M059J (cell line): ENCODE measurements around the gene PDE4B. TPM values are rescaled to one million over a fixed set of nuclear protein-coding genes. Genes with fewer than 3 reads are reported as not detected.
A peak's percentile ranks its signal among the peaks of the same experiment; 100 is the strongest.

ENCODE experiments used
- DNase-seq: peaks from one replicate; pipeline ENCODE4 v3.0.0-alpha.2; 2012; ENCODE audit warnings: low read depth
- total RNA-seq: library from RNA; depleted of rRNA; stranded (reverse); fragments of >200 nt; shearing (Covaris generic); gene quantifications from 2 replicates; pipeline ENCODE4 v1.2.3, GENCODE V29; 2014

PDE4B gene
- total RNA-seq, 1 experiment from 2014 or later: 5.8 TPM

DNA sequence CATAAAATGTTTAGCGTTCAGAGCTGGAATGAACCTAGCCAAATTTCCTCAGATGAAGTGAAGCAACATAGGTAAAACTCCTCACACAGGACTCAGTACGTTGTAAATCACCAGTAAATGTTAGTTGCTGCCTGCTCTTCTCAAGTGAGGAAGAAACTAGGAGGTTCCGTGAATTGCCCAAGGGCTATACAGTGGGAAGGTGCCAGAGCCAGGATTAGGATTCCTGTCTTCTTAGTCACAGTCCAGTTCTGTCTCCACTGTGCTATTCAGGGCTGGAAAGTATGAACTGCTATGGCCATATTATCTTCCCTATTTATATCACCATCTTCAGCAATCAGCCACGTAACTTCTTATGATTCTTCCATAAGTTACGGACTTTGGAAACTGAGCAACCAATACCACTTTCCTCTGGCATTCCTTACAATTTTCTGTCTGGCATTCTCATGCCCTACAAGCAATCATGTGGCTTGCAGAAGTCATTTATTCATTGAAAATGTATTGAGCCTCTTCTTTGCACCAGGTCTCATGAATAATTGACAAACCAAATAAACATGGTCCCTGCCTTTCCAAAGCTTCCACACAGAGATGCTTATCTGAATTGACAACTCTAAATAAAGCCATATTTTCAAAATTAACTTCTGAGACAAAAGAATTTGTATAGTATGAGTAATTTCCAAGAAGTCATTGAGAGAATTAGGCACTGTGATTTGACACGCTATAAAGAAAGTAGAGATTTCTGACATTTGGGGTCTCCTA, 469.7 kb downstream of the PDE4B start:
- DNase-seq: peak; percentile 97

DNA sequence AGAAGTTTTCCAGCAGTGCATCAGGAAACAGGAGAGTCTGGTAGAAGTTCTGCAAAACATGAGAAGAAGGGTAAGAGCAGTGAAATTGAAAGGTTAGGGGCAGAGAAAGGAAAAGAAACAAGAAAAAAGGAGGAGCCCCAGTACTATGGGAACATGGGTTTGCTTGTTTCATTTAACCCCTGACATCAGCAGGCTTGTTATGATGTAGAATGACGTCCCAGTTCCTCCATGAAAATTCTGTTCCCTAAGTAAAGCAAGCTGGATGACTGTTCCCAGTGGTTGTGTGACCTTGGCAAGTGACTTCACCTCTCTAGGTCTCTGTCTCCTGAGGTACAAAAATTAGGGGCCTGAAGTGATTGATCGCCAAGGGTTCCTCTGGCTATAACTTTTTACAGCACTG, 472.6 kb downstream of the PDE4B start:
- no peak for DNase-seq

DNA sequence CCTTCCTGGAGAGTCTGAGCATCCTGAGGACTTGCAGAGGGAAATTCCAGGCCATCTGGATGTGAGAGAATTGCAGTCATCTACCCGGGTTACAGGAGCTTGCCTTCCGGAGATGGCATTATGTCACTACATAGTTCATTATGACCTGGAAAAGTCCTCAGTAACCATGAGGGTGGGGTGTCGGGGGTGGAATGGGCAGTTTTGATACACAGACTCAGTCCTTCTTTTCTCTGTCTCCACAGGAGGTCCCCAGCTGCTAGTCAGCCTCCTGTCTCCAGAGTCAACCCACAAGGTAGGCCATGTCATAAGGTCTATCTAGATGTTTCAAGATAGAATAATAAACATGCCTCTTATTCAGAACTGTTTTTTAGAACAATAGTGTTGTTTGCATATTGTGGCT, 473.1 kb downstream of the PDE4B start:
- DNase-seq: peak; percentile 70

DNA sequence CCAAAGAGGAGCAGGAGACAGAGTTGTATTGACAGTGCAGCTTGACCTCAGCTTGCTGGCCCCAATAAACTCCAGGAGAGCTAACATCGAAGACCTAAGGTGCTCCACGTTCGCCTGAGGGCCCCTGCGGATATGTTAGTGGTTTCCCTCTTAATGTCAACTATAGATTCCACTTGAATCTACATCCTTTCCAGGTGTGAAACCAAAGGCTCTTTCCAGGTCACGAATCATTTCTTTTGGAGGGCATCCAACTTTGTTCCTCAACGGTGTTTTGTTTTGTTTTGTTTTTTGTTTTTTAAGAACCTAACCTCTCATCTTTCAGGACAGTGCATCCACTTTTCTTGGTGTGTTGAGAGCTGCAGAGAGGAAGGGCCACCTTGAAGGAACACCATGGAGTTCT, 473.7 kb downstream of the PDE4B start:
- DNase-seq: peak; percentile 77

DNA sequence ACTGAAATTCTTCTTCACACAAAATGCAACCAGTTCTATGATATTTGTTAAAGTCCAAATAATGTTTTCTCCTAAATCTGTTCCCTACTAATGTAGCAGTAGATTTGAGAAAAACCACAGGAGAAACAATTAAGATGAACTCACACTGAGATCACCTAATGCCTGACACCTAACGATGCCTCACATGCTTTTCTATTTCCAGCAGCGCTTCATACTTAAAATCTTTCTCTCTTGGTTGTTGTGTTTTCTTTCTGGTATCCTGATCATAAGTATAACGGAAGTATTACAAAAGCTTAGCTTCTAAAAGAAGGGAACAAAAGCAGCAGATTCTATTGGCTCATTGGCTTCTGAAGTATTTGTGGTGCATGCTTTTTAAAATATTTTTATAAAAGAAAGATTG, 474.1 kb downstream of the PDE4B start:
- peak; percentile 42 for DNase-seq

DNA sequence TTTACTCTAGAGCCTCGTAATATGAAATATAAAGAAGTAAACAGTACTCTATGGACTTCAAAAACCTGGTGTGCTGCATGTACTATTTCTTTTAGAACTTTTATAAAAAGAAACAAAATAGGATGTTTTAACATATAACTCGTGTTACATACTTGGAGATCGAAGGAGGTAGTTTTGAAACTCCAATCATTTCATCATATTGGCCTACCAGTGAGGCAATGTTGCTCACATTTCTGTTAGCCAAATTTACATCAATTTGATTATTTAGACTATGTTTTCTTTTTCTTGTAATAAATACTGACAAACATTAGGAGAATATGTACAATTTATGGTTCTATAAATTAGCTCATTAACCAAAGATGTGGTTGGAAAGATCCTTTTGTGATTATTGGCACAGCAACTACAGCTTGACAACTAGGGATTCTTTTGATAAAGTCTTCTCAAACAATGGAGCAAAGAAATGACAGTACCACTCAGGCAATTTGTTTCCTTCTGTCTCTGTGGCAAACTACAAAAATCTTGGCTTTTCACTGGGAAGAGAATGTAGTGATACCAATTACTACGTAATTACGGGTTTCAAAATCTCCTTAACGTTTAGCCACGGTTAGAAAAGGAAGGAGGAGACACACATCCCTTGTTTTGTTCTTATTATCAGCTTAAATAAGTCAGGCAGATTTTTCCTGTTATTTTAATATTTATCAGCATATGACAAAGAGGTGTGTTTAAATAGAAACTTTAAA, 474.7 kb downstream of the PDE4B start:
- no peak for DNase-seq

DNA sequence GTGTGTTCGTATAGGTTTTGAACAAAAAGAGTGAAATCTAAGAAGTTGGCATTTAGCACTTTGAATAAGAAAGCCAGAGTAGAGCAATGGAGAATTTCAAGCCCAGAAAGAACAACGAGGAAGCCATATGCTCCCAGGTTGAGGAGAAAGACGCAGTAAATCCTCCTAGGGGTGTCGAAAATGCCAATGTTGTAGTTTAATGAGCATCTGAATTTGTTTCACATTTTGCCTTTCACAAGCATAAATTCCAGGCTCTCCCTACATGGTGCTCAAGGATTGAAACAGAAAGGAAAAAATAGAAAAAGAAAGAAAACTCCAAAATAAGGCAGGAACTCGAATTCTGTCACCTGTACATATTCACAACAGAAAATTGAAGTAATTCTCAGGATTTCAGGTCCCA, 476.5 kb downstream of the PDE4B start:
- DNase-seq: no peak

DNA sequence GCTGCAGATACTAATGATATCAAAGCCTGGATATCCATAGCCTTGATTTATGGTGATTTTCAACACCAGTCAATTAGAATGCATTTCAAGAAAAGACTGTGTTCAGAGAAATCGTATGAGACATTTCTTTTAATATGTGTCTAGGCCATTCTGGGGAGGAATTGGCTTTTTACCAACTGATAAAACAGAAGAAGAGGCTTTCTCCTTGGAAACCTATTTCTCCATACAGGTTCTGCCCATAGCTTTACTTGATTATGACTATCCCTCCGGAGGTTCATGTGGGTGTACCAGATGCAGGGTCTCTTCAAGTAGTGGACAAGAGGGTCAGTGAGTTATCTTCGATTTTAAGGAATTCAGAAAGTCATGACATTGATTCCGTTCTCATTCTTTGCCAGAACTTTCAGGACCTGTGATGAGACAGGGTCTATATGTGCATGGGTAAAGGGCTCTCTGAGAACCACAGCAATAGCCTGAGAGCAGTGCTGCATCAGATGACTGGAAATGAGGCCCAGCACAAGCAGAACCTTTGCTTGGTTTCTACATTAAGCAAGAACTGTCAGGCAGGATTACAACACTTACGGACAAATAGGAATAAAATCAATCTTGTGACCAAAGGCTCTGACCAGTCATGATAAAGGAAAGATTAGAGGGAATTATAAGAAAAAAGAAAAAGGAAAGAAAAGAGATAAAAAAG, 477.6 kb downstream of the PDE4B start:
- no peak for DNase-seq

DNA sequence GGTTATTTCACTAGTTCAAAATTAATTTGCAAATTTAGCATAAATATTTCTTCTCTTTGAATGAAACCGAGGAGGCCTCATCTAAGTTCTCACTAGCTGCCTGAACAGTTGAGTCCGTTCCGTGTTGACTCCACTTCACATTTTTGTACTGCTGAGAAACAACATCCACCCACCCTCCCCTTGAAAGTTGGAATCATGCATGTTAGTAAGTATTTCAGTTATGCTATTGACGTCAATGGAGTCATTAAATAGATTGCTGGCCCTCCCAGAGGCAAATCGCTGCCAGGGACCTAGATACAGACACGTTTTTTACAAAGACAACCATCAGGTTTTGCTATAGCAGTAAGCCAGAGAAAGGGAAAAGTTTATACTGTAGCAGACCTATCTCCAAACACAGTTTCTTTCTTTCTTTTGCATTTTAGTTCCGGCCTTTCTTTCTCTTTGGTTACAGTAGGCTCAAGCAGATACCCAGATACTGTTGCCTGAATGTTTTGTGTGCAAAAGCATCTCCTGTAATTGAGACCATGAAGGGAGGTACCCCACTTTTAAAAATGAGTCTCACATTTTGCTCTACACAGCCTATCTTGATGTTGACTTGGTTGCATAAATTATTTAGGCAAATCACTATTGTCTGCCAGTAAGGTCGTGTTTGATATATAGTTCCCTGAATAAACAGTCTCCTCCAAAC, 478.7 kb downstream of the PDE4B start:
- peak; percentile 95 for DNase-seq

DNA sequence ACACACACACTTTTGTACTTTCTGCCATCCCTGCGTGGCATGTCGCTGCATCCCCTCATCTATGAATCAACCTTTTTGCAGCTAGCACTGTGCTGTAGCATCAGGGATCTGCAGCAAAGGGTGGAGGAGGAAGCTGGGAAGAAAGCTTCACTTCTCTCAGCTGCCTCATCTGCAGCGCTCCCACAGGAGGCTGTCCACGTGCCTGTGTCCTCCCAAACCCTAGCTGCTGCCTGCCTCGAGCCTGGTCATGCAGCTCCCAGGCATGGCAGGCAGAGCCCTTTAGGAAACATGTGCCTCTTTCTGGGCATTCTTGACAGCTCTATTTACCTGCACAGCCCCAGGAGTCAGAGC, 479.2 kb downstream of the PDE4B start:
- peak; percentile 44 for DNase-seq

DNA sequence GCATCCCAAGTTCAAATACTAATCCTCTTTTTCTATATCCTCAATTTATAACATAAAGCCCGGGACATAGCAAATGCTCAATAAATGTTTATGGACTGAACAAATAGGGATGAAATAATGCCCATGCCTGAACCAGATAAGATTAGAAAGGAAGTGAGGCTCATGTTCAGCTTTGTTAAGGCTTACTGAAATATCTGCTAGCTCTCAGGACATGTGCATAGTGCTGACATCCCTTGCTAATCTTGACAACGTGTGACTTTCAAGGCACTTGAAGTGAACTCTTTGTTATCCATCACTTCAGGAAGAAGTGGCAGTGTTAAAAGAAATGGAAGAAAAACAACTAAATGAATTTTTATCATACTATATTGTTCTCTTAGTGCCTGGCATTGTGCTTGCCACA, 481.0 kb downstream of the PDE4B start:
- DNase-seq: no peak

DNA sequence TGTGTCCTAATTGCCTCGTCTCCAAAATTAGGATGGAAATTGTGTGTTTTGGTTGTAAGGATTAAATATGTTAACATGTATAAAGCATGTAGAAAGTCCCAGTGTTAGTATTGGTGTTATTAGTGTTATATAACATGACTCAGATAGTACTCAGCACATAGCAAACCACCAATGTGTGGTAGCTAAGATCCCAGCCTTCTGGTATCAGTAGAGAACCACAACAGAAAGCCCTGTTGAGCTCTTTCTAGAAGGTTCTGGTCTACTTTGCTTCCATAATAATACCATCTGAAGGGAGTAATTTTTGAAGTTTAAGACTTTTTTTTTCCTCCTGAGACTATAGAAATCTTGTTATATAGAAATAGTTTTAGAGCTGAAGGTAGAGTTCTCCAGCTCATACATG, 481.9 kb downstream of the PDE4B start:
- DNase-seq: peak; percentile 49

DNA sequence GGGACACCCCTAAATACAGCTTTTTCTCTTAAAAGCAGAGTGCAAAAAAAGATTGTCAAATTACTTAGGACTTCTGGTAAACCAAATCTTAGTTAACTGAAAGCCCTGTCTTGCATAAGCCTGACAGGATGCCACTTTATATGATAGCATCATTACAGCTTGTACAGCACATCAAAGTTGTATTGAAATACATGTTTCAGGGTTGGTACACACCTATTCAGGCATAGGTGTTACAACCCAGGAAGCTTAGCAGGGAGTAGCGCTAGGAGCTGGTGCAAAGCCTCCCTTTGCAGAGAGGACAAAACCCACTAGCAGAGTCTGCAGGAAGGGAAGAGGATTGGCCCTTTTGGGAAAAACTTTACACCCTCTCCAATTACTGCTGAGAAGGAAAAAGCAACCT, 482.4 kb downstream of the PDE4B start:
- no peak for DNase-seq

DNA sequence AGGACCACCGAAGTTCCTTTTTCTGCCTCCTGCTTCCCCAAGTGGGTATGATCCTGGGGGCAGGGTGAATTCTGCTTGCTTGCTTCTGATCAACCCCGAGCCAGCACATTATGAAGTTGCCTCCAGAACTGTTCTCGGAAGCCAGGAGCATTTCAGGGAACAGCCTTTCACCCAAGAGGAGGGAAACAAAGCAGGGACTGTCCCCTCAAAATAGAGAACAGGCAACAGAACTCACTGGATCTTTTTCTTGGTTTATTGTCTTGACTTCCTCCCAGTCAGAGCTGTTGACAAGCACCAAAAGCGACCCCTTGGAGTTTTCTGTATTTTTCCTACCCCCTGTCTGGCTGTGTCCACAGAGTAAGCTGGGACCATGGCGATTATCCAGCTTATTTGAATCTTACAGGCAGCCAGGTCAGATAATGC, 482.9 kb downstream of the PDE4B start:
- no peak for DNase-seq

DNA sequence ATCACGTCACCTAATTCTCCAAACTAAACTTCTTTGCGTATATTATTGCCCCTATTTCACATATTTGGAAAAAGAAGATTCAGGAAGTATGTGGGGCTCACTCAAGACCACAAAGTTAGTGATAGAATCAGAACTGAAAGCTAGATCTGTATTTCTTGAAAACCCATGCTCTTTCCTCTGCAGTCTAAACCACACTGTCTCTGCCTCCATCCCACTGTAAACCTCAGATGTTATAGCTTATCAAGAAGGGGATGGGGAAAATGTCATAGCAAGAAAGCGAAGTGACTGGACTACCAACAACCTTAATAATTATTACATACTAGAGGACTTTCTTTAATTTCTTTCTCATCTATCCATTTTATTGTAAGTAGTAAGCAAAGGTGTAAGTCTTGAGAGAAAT, 483.5 kb downstream of the PDE4B start:
- DNase-seq: no peak

DNA sequence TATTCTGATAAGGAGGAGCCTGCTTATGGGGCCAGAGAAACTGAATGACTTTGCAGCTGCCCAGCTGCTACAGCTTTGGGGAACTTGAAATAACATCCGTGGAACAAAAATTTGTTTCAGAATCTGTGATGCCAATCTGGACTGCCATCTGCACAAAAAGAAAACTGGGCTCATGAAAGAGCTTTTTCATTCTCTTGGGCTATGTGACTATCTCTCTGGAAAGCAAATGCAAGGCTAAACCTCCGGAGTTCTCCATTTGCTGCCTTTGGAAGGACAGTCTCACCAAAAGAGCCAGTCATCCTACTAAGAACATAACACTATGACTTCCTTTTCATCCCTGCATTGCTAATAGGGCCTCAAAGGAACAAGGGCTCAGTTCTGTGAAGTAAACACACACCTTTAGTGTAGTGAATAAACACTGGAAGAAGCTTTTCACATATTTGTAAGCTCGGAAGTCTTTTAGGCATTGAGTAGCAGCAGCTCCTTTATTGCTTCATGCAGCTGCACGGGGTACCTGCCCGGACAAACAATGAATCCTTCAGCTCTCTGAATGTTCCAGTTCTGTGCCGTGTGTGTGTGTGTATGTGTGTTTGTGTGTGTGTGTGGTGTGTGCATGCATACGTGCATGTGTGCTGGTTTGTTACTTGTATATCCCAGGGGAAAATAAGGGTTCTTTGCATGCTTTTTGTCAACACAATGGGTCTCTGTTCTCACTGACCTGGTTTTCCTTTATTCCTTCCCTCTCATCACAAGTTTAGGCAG, 485.7 kb downstream of the PDE4B start:
- DNase-seq: no peak

DNA sequence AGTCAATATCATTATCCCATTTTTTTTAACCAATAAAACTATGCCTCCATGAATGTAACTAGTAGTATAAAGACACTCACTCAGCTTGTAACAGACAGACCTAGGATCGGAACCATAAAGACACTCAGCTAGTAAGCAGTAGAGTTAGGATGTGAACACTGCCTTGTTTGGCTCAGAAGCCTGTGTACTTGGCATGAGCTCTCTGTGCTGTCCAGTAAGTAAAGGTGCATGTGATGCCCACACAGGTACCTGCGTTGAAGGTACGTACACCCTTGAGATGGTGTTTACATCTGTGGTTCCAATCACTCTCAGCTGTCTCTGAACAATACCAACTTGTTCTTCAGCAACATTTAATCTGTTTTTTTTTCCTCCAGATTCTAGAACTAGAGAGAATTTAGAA, 489.1 kb downstream of the PDE4B start:
- no peak for DNase-seq

DNA sequence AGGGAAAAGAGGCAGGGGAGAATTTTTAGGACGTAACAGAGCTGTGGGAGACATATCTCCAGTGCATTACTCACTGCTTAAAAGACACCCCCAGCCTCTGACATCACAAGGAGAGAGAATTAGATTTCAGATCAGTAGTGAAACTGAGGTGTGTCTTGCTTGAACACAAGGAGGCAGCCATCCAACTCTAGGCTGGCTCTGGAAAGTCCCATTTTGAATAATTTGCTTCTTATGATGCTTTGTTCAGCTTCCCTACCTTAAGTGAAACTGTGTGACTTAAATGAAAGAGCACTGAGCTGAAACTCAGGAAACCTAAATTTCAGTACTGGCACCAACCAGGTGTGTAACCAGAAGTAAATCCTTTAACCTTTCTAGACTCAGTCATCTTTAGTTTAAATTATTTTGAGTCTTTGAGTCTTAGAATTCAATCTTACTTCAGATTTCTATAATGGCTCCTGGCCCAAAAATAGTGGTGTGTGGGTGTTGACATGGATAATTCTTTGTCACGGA, 489.7 kb downstream of the PDE4B start:
- peak; percentile 75 for DNase-seq

DNA sequence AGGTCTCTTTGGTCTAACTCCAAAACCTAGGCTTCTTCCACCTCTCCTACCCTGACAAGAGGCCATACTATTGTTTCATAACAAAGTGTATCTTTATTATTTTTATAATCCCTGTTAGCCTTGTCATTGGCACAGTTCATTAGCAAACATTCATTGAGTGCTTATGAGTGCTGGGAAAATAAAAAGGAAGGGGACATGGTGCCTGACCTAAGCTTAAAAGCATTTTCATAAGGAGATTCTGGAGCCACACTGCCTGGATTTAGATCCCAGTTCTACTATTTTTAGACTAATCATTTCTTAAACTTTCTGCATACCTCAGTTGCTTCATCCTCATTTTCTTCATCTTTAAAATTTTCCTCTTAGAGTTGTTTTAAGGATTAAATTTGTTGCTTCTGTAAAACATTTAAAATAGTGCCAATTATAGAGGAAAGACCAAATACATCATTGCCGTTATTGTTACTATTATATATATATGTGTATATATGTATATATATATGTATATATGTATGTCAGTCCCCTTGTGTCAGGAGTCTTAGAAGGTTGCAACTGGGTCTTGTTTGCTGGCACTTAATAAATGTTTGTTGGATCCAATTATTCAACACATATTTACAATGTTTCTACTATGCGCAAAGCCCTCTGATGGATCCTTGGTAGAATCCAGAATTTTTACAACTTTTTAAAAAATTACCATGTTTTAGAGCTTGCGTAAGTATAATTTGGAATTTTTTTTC, 490.4 kb downstream of the PDE4B start:
- DNase-seq: no peak

DNA sequence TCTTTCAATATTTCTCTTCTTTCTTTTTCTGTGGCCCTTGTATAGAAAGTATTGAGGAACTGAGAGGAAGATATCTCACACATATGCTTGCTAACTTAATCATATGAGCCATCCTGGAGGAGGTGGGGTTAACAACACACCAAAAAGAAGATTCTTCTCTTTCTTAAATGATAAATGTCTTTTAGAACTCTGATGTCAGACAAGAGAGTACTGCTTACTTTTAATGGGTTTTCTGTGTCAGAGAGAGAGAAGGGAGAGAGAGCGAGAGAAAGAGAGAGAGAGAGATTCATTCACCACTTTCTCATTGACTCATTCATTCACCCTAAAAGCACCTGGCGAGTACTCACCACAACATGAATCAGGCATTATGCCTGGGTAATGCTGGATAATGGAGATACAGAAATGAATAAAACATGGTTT, 490.9 kb downstream of the PDE4B start:
- DNase-seq: peak; percentile 79

DNA sequence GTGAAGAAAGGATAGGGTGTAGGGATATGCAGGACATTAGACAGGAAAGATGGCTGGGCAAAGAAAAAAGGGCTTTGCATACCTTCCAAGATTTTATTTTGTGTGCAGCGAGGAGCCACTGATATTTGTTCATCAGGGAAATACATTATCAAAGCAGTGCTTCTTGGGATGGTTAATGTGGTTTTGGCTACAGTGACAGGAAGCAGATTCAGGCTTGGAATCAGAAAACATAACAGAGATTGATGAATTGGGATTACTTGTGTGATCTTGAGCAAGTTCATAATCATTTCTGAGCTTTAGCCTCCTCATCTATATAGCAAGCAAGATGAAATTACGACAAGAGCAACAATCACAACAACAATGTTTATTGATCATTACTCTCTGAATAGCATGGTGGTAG, 492.1 kb downstream of the PDE4B start:
- DNase-seq: no peak
